Spleen (tissue), 11 donors: ENCODE results near the gene RAD51B. TPM values are rescaled to one million over a fixed set of nuclear protein-coding genes. Genes with fewer than 3 reads are reported as not detected.
A peak's percentile ranks its signal among the peaks of the same experiment; 100 is the strongest.

Experiments
- DNase-seq: peaks from one replicate; pipeline ENCODE4 v3.0.0-alpha.2; 2020
- H3K27ac ChIP-seq, 8 donors: fragments of 200-600 bp; sonication (generic) in 7 of 8; 1 replicate in 4 of 8; 2 replicates in 4 of 8; pipeline versions ENCODE4 v1.5.0 to v1.8.0; 2016 to 2021; ENCODE audit warnings: inconsistent platforms in 4 of 8, mild to moderate bottlenecking in 4 of 8, moderate library complexity in 1 of 8
- H3K27me3 ChIP-seq, 7 donors: fragments of 200-600 bp; sonication (generic) in 6 of 7; replicated peaks in 1 of 7; 1 replicate in 4 of 7; 2 replicates in 3 of 7; pipeline versions ENCODE4 v1.5.0 to v1.8.0; 2016 to 2021; ENCODE audit warnings: inconsistent platforms in 3 of 7, mild to moderate bottlenecking in 1 of 7
- H3K36me3 ChIP-seq, 6 donors: fragments of 200-600 bp; sonication (generic) in 5 of 6; 1 replicate in 4 of 6; 2 replicates in 2 of 6; pipeline versions ENCODE4 v1.5.0 to v1.8.0; 2016 to 2021; ENCODE audit warnings: inconsistent platforms in 2 of 6
- H3K4me1 ChIP-seq, 6 donors: fragments of 200-600 bp; sonication (generic) in 5 of 6; 1 replicate in 3 of 6; 2 replicates in 3 of 6; pipeline versions ENCODE4 v1.5.0 to v1.8.0; 2016 to 2021; ENCODE audit warnings: inconsistent platforms in 3 of 6
- H3K4me3 ChIP-seq, 8 donors: fragments of 200-600 bp; sonication (generic) in 7 of 8; 1 replicate in 4 of 8; 2 replicates in 4 of 8; pipeline versions ENCODE4 v1.5.0 to v1.8.0; 2016 to 2021; ENCODE audit warnings: inconsistent platforms in 4 of 8, mild to moderate bottlenecking in 4 of 8, moderate library complexity in 2 of 8
- H3K9me3 ChIP-seq, 8 donors: fragments of 200-600 bp; sonication (generic) in 7 of 8; 1 replicate in 4 of 8; 2 replicates in 4 of 8; pipeline versions ENCODE4 v1.5.0 to v1.8.0; 2016 to 2021; ENCODE audit warnings: inconsistent platforms in 4 of 8
- CTCF ChIP-seq, 11 experiments: fragments of 200-600 bp in 7 of 11; fragments of 450-650 bp in 4 of 11; sonication (generic) in 4 of 11; IDR thresholded peaks in 8 of 11; conservative IDR thresholded peaks in 3 of 11; 1 replicate in 7 of 11; 2 replicates in 4 of 11; pipeline versions ENCODE4 v1.4.0 to v1.8.0; 2016 to 2021; ENCODE audit warnings: antibody characterized with exemption in 11 of 11, inconsistent platforms in 4 of 11, mild to moderate bottlenecking in 1 of 11
- POLR2A ChIP-seq, 3 donors: fragments of 450-650 bp; IDR thresholded peaks; one replicate each; pipeline ENCODE4 v1.5.1; 2017; ENCODE audit warnings: antibody characterized with exemption in 3 of 3, mild to moderate bottlenecking in 1 of 3
- POLR2AphosphoS5 ChIP-seq, 3 donors: sonication (generic); formaldehyde crosslinking; IDR thresholded peaks; one replicate each; pipeline ENCODE4 v1.5.1; 2017; ENCODE audit warnings: antibody characterized with exemption in 3 of 3
- WGBS, 5 donors: extraction: QIAGEN DNeasy Blood & Tissue Kit in 3 of 5; methylation state at CpG; one replicate each; pipeline versions ENCODE4 v1.1.5 to v1.1.7; 2013 to 2018; 5-methylcytosine and 5-hydroxymethylcytosine counted together
- intact Hi-C: fragments of 100-400 bp; cut with DNase I; formaldehyde crosslinking; loops from one replicate; pipeline ENCODE4 v1.15.0; 2023; ENCODE audit warnings: low total_unique reads
- polyA plus RNA-seq, 3 donors: library from polyadenylated mRNA; stranded (reverse); fragments of 200-250 nt; gene quantifications; one replicate each; pipeline ENCODE4 v1.2.1, GENCODE V29; 2013
- total RNA-seq, 7 donors: library from RNA; depleted of rRNA in 3 of 7; stranded (reverse); fragments of >200 nt in 3 of 7; fragmentation: NEBNext Ultra II Directional in 4 of 7; extraction: Animal tissue kit (Norgen Biotek cat#: 25700) in 4 of 7; gene quantifications; one replicate each; pipeline versions ENCODE4 v1.1.0 to v1.2.1, GENCODE V29; 2016 to 2021
- donor health status: healthy with polysubstance abuse.
- donor health status: DM: no; HTN: no; CAD: no; lungs with moderate emphysema.
- donor health status: DM: no; HTN: no; CAD: no.
- donor health status: Bipolar disorder and iron deficiency.
- donor health status: healthy.
- donor health status: DM: no; HTN: no; CAD: no.
- donor health status: DM: yes; HTN: yes; CAD: no.

The RAD51B gene
- total and polyA plus RNA-seq, 10 donors: 4.2 to 43.7 (median 29.8) TPM

DNA sequence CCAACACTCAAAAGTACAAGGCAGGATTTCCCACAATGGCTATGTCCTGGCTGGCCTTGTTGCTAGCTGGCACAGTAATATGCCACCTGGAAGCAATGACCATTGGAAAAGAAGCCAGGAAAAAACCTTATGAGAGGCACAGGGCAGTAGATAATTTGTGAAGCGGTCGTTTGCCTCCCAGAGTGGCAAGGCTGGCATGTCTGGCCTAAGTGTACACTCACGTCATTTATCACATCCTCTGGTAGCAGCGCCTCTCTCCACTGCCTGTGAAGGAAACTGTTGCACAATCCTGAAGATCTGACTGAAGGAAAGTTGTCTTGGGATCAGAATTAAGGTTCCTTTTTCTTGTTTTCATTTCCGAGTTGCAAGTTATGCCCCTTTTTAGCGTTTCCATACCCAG is 564.8 kb downstream of the RAD51B start:
- peak in 1 of 3 donors; percentile 63 for TF ChIP-seq POLR2AphosphoS5 (IDR thresholded peaks at IDR 0.05)
- no peak for TF ChIP-seq CTCF (IDR thresholded peaks at IDR 0.05 in 8 of 11, conservative IDR thresholded peaks at IDR 0.05 in 3 of 11)
- no peak for TF ChIP-seq POLR2A (IDR thresholded peaks at IDR 0.05)
- H3K36me3 ChIP-seq: no peaks in the 10 kb centered on the region
- no peak for DNase-seq
- peak overlapping the region; percentile 38 to 83 (median 76) for H3K27ac ChIP-seq
- H3K4me3 ChIP-seq: no peak overlapping the region
- no peaks in the 10 kb centered on the region for H3K27me3 ChIP-seq
- no peaks in the 10 kb centered on the region for H3K9me3 ChIP-seq
- H3K4me1 ChIP-seq: peaks cover 19 to 56% (median 37%) of the 10 kb centered on the region in 6 donors
- intact Hi-C loops: no loop called here
- 27 to 50% (median 31%) methylated on average over 6 of the region's 6 CpGs for WGBS, 5 donors

GRCh38 chr14:68384881-68385280 is 565.3 kb downstream of the RAD51B start:
- DNase-seq: no peak
- 59 to 81% (median 65%) methylated on average over 9 of the region's 9 CpGs for WGBS, 5 donors
- no peaks in the 10 kb centered on the region for H3K36me3 ChIP-seq
- H3K27me3 ChIP-seq: no peaks in the 10 kb centered on the region
- no peaks in the 10 kb centered on the region for H3K9me3 ChIP-seq
- peak overlapping the region; percentile 38 to 83 (median 76) for H3K27ac ChIP-seq
- H3K4me1 ChIP-seq: peaks cover 19 to 52% (median 36%) of the 10 kb centered on the region in 6 donors
- intact Hi-C loops: no loop called here
- H3K4me3 ChIP-seq: no peak overlapping the region
- TF ChIP-seq CTCF (IDR thresholded peaks at IDR 0.05 in 8 of 11, conservative IDR thresholded peaks at IDR 0.05 in 3 of 11) (no peak), POLR2AphosphoS5 (IDR thresholded peaks at IDR 0.05) (no peak), POLR2A (IDR thresholded peaks at IDR 0.05) (no peak)

DNA sequence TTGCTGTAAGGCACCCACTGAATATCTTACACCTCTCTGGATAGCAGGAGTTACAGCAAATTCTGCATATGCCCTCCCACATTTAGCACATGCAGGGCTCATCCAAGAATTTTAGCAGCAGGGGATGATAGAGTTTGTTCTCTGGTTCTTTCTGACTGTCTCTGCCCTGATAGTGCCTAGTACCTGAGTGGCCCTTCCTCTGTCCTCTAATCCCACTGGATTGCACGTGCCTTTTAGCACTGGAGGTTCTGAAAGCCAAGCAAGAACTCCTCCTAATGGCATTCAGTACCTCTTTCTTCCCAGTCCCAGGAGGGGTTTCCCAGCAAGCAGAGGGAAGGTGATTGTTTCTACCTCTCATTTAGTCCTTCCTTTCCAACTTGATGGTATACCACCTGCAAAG is 566.9 kb downstream of the RAD51B start:
- no peak overlapping the region for H3K4me3 ChIP-seq
- DNase-seq: no peak
- WGBS, 5 donors: 77 to 94% (median 91%) methylated on average over 1 of the region's 1 CpG
- no peaks in the 10 kb centered on the region for H3K27me3 ChIP-seq
- intact Hi-C loops: no loop called here
- no peaks in the 10 kb centered on the region for H3K36me3 ChIP-seq
- TF ChIP-seq POLR2AphosphoS5 (IDR thresholded peaks at IDR 0.05) (no peak), CTCF (IDR thresholded peaks at IDR 0.05 in 8 of 11, conservative IDR thresholded peaks at IDR 0.05 in 3 of 11) (no peak), POLR2A (IDR thresholded peaks at IDR 0.05) (no peak)
- no peaks in the 10 kb centered on the region for H3K9me3 ChIP-seq
- peak overlapping the region in 2 of 8 donors; percentile 83 for H3K27ac ChIP-seq
- peaks cover 19 to 44% (median 33%) of the 10 kb centered on the region in 6 donors for H3K4me1 ChIP-seq

DNA sequence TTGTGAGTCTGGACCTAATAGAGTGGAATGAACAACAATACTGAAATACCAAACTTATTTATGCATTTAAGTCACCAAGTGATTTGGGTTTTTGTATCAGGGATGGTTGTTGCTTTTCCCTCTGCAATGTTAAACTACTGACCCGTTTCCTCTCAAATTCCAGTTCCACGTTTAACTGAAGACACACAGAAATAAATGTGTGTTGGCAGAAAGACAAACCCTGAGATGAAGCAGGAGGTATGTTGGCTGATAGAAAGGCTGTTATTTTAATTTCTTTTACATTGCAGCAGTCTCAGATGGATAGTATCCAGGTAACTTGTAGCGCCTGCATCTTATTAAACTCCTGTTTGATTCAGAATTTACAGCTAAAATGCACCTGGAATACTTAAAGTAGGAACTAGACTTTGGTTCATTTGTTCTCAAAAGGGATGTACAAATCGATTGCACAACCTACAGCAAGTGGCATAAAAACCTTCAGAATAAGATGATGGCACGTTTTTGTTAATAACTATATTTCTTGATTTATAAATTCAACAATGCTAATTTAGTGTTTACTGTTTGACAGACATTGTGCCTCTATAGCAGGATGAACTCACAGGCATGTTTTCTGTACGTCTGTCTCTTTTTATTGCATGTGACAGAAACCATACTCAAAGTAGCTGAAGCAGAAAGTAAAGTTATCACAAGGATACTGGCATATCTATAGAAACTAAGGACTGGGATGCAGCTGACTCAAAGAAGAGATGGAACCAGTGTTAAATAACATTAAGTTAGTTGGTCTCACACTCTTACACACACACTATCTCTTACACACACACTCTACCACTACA is 567.6 kb downstream of the RAD51B start:
- Histone ChIP-seq H3K27me3 (no peaks in the 10 kb centered on the region), H3K4me3 (no peak overlapping the region), H3K36me3 (no peaks in the 10 kb centered on the region), H3K27ac (no peak overlapping the region), H3K4me1 (peaks cover 19 to 49% (median 36%) of the 10 kb centered on the region in 6 donors), H3K9me3 (no peaks in the 10 kb centered on the region)
- intact Hi-C loops: no loop called here
- DNase-seq: no peak
- WGBS, 5 donors: 50 to 58% (median 53%) methylated on average over 6 of the region's 6 CpGs
- no peak for TF ChIP-seq POLR2A (IDR thresholded peaks at IDR 0.05)
- no peak for TF ChIP-seq CTCF (IDR thresholded peaks at IDR 0.05 in 8 of 11, conservative IDR thresholded peaks at IDR 0.05 in 3 of 11)
- no peak for TF ChIP-seq POLR2AphosphoS5 (IDR thresholded peaks at IDR 0.05)
